HG02870 (cell line): ENCODE data around the gene SPG7.

Source experiments
- ATAC-seq: cut with Tn5 transposase; IDR thresholded peaks from one replicate; pipeline ENCODE4 v1.9.1; 2021; ENCODE audit warnings: mild to moderate bottlenecking, moderate library complexity; ENCODE audit not compliant: unreplicated experiment

SPG7 gene

GRCh38 chr16:89484923-89485679 is 23.1 kb upstream of the SPG7 start:
- ATAC-seq = no peak

GRCh38 chr16:89485701-89486246 is 22.4 kb upstream of the SPG7 start:
- ATAC-seq = no peak

GRCh38 chr16:89489040-89489897 is 18.9 kb upstream of the SPG7 start:
- no peak for ATAC-seq

- ATAC-seq = no peak
Observed at GRCh38 chr16:89489898-89490438, 18.2 kb upstream of the SPG7 start.

- peak; percentile 89 for ATAC-seq
Observed at GRCh38 chr16:89490439-89491237, 17.6 kb upstream of the SPG7 start, which contains the start of gene ANKRD11. TSS of gene ANKRD11 (minus strand) at chr16:89490561. CDS start at chr16:89317019, 173,542 bp downstream.

GRCh38 chr16:89491238-89491869 is 16.8 kb upstream of the SPG7 start:
- ATAC-seq = no peak

GRCh38 chr16:89491974-89492687 is 16.1 kb upstream of the SPG7 start:
- no peak for ATAC-seq

GRCh38 chr16:89493776-89494175 is 14.4 kb upstream of the SPG7 start:
- ATAC-seq = no peak

- ATAC-seq = no peak
Observed at GRCh38 chr16:89495121-89495520, 13.1 kb upstream of the SPG7 start.

- ATAC-seq = no peak
Observed at GRCh38 chr16:89498839-89499238, 9.4 kb upstream of the SPG7 start.

GRCh38 chr16:89499767-89500166 is 8.4 kb upstream of the SPG7 start:
- no peak for ATAC-seq

GRCh38 chr16:89502081-89502843 is 5.9 kb upstream of the SPG7 start:
- ATAC-seq = no peak

- ATAC-seq = no peak
Observed at GRCh38 chr16:89504091-89504490, 4.1 kb upstream of the SPG7 start.

GRCh38 chr16:89505204-89506112 is 2.7 kb upstream of the SPG7 start:
- ATAC-seq = peak; percentile 44

GRCh38 chr16:89506113-89506504 is 2.1 kb upstream of the SPG7 start:
- no peak for ATAC-seq

GRCh38 chr16:89506791-89507191 is 1.4 kb upstream of the SPG7 start:
- no peak for ATAC-seq

- ATAC-seq = no peak
Observed at GRCh38 chr16:89507214-89507833, 879 bp upstream of the SPG7 start.
